Loucy (cell line): ENCODE measurements around the gene EML1.

Source experiments
- H2AFZ ChIP-seq: fragments of 200-600 bp; sonication (generic); 2 replicates; pipeline ENCODE4 v1.6.0; 2016; ENCODE audit warnings: antibody characterized with exemption, mild to moderate bottlenecking, low read length, moderate library complexity
- H3F3A ChIP-seq: fragments of 200-600 bp; 2 replicates; pipeline ENCODE4 v1.6.0; 2016; ENCODE audit warnings: antibody characterized with exemption, low read depth, mild to moderate bottlenecking
- H3K27me3 ChIP-seq: fragments of 200-600 bp; sonication (generic); 2 replicates; pipeline ENCODE4 v1.6.1; 2014; ENCODE audit warnings: low read length, mild to moderate bottlenecking; ENCODE audit not compliant: insufficient read depth, poor library complexity, severe bottlenecking
- H3K36me3 ChIP-seq: fragments of 200-600 bp; sonication (generic); 2 replicates; pipeline ENCODE4 v1.6.1; 2016; ENCODE audit warnings: low read length; ENCODE audit not compliant: insufficient read depth
- H3K4me1 ChIP-seq: fragments of 200-600 bp; sonication (generic); 2 replicates; pipeline ENCODE4 v1.5.1; 2014; ENCODE audit warnings: low read length, mild to moderate bottlenecking; ENCODE audit not compliant: insufficient read depth, poor library complexity, severe bottlenecking
- H3K4me2 ChIP-seq: fragments of 200-600 bp; sonication (generic); 2 replicates; pipeline ENCODE4 v1.6.0; 2014; ENCODE audit warnings: antibody characterized with exemption, low read length, low read depth, mild to moderate bottlenecking; ENCODE audit not compliant: poor library complexity, severe bottlenecking
- H3K4me3 ChIP-seq: fragments of 200-600 bp; sonication (generic); 2 replicates; pipeline ENCODE4 v1.5.1; 2014; ENCODE audit warnings: low read length, mild to moderate bottlenecking, mixed read lengths; ENCODE audit not compliant: poor library complexity, severe bottlenecking
- H3K79me2 ChIP-seq: fragments of 200-600 bp; sonication (generic); 2 replicates; pipeline ENCODE4 v1.6.1; 2014; ENCODE audit warnings: low read length; ENCODE audit not compliant: insufficient read depth
- H3K9ac ChIP-seq: fragments of 200-600 bp; sonication (generic); 2 replicates; pipeline ENCODE4 v1.6.0; 2014; ENCODE audit warnings: mild to moderate bottlenecking, low read depth, low read length, moderate library complexity; ENCODE audit not compliant: poor library complexity, severe bottlenecking
- H3K9me2 ChIP-seq: fragments of 200-600 bp; sonication (generic); replicated peaks from 2 replicates; pipeline ENCODE4 v1.6.1; 2016; ENCODE audit warnings: low read depth, low read length, mixed read lengths
- H3K9me3 ChIP-seq: fragments of 200-600 bp; sonication (generic); 2 replicates; pipeline ENCODE4 v1.6.1; 2014; ENCODE audit warnings: mild to moderate bottlenecking, antibody characterized with exemption, low read length, low read depth; ENCODE audit not compliant: insufficient read depth
- H4K20me1 ChIP-seq: fragments of 200-600 bp; sonication (generic); 2 replicates; pipeline ENCODE4 v1.6.0; 2014; ENCODE audit warnings: antibody characterized with exemption, low read length, mild to moderate bottlenecking; ENCODE audit not compliant: insufficient read depth, poor library complexity, severe bottlenecking
- EZH2phosphoT487 ChIP-seq: fragments of 200-600 bp; IDR thresholded peaks from 2 replicates; pipeline ENCODE4 v1.6.1; 2018; ENCODE audit warnings: antibody characterized with exemption, mild to moderate bottlenecking, moderate library complexity, borderline replicate concordance
- TF ChIP-seq, protein P1 (sequence below): fragments of 200-600 bp; sonication (generic); conservative IDR thresholded peaks from 2 replicates; pipeline ENCODE4 v1.5.1; 2014; ENCODE audit warnings: mild to moderate bottlenecking, antibody characterized with exemption, low read length

EML1 gene

GRCh38 chr14:99976681-99977080 lies 183.5 kb downstream of the EML1 start:
- peak overlapping the region; percentile 51 for H3K4me3 ChIP-seq
- peaks cover 9% of the 10 kb centered on the region; the same call in 1 of the 2 replicates for H3K9me3 ChIP-seq
- H3K27me3 ChIP-seq = no peaks in the 10 kb centered on the region
- H3K4me1 ChIP-seq = peaks cover 41% of the 10 kb centered on the region
- H4K20me1 ChIP-seq = peaks cover 52% of the 10 kb centered on the region
- no peak overlapping the region for H2AFZ ChIP-seq
- H3K9ac ChIP-seq = peak overlapping the region; percentile 10
- peaks cover 3% of the 10 kb centered on the region; the same call in 1 of the 2 replicates for H3F3A ChIP-seq
- H3K9me2 ChIP-seq = no peaks in the 10 kb centered on the region
- peak overlapping the region; percentile 58 for H3K4me2 ChIP-seq
- TF ChIP-seq, protein P1, sequence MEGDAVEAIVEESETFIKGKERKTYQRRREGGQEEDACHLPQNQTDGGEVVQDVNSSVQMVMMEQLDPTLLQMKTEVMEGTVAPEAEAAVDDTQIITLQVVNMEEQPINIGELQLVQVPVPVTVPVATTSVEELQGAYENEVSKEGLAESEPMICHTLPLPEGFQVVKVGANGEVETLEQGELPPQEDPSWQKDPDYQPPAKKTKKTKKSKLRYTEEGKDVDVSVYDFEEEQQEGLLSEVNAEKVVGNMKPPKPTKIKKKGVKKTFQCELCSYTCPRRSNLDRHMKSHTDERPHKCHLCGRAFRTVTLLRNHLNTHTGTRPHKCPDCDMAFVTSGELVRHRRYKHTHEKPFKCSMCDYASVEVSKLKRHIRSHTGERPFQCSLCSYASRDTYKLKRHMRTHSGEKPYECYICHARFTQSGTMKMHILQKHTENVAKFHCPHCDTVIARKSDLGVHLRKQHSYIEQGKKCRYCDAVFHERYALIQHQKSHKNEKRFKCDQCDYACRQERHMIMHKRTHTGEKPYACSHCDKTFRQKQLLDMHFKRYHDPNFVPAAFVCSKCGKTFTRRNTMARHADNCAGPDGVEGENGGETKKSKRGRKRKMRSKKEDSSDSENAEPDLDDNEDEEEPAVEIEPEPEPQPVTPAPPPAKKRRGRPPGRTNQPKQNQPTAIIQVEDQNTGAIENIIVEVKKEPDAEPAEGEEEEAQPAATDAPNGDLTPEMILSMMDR = no peak
- TF ChIP-seq EZH2phosphoT487 = no peak
- H3K79me2 ChIP-seq = peaks cover 90% of the 10 kb centered on the region
- no peaks in the 10 kb centered on the region for H3K36me3 ChIP-seq

DNA sequence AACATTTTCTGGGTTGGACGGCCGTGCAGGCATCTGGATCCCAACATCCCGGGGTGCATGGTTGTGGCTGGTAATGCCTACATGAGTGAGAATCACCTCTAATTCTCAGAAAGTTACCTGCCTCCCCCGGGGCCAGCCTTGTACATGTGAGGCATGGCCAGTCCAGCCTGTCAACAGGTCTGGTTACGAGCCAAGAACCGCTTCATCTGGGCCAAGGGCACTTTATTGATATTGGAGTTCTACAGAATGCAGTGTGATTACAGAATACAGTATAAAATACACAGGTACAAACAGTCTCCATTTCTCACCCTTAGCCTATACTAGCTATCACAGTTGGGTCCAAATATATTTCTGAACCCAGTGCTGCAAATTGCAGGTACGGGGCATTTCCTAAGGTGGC lies 187.1 kb downstream of the EML1 start:
- H3K27me3 ChIP-seq = no peaks in the 10 kb centered on the region
- no peak overlapping the region for H2AFZ ChIP-seq
- H3K4me2 ChIP-seq = no peak overlapping the region
- H3K4me3 ChIP-seq = no peak overlapping the region
- peaks cover 4% of the 10 kb centered on the region; the same call in 1 of the 2 replicates for H3F3A ChIP-seq
- no peak for TF ChIP-seq EZH2phosphoT487
- TF ChIP-seq, protein P1 = no peak
- H3K9me2 ChIP-seq = no peaks in the 10 kb centered on the region
- H3K9ac ChIP-seq = no peak overlapping the region
- no peaks in the 10 kb centered on the region for H3K36me3 ChIP-seq
- peaks cover 52% of the 10 kb centered on the region for H4K20me1 ChIP-seq
- peaks cover 4% of the 10 kb centered on the region; the same call in 1 of the 2 replicates for H3K9me3 ChIP-seq
- peaks cover 26% of the 10 kb centered on the region for H3K4me1 ChIP-seq
- H3K79me2 ChIP-seq = peaks cover 91% of the 10 kb centered on the region

- peaks cover 94% of the 10 kb centered on the region for H3K79me2 ChIP-seq
- H3F3A ChIP-seq = peaks cover 2% of the 10 kb centered on the region; the same call in 1 of the 2 replicates
- no peaks in the 10 kb centered on the region for H3K36me3 ChIP-seq
- peaks cover 16% of the 10 kb centered on the region for H3K4me1 ChIP-seq
- H3K9ac ChIP-seq = no peak overlapping the region
- TF ChIP-seq EZH2phosphoT487 = no peak
- TF ChIP-seq, protein P1 = no peak
- H3K27me3 ChIP-seq = no peaks in the 10 kb centered on the region
- H3K9me3 ChIP-seq = no peaks in the 10 kb centered on the region
- no peak overlapping the region for H3K4me3 ChIP-seq
- no peaks in the 10 kb centered on the region for H3K9me2 ChIP-seq
- no peak overlapping the region for H2AFZ ChIP-seq
- H3K4me2 ChIP-seq = peak overlapping the region; percentile 31
- peaks cover 40% of the 10 kb centered on the region for H4K20me1 ChIP-seq
Measured at GRCh38 chr14:99981806-99982205, 188.6 kb downstream of the EML1 start.
